CD4-positive, alpha-beta T cell (primary cell): ENCODE data around the gene SLCO2A1. TPM values are rescaled to one million over a fixed set of nuclear protein-coding genes. Genes with fewer than 3 reads are reported as not detected.

Source experiments
- ATAC-seq: fragments of 200-7000 bp; cut with Tn5 transposase; one replicate; pipeline ENCODE4 v1.10.0; 2022; ENCODE audit warnings: mild to moderate bottlenecking; ENCODE audit not compliant: poor library complexity
- CTCF ChIA-PET: fragments of 350-600 bp; sonication (Branson Sonifier 250); formaldehyde crosslinking; loops from one replicate; lab custom pipeline; 2021; ENCODE audit warnings: antibody characterized with exemption, inconsistent platforms; lab: Charles Lee
- POLR2A ChIA-PET: fragments of 350-600 bp; sonication (Branson Sonifier 250); formaldehyde crosslinking; loops from one replicate; lab custom pipeline; 2021; ENCODE audit warnings: antibody characterized with exemption, inconsistent platforms; lab: Charles Lee
- DNase-seq, 14 experiments: peaks; one replicate each; pipeline ENCODE4 v3.0.0-alpha.2; 2013 to 2020; ENCODE audit warnings: mixed read lengths in 2 of 14
- H3K27ac ChIP-seq, 2 donors: one replicate each; pipeline versions ENCODE4 v1.5.1 to v1.7.0; 2013; ENCODE audit warnings: low read length in 2 of 2, low read depth in 1 of 2, mild to moderate bottlenecking in 1 of 2
- H3K27me3 ChIP-seq, 2 experiments: 1 replicate in 1 of 2; 2 replicates in 1 of 2; pipeline versions ENCODE4 v1.6.1 to v1.7.0; 2013; ENCODE audit warnings: low read length in 2 of 2, control low read depth in 1 of 2, mild to moderate bottlenecking in 1 of 2, moderate library complexity in 1 of 2; ENCODE audit not compliant: insufficient read depth in 2 of 2, control insufficient read depth in 1 of 2
- H3K36me3 ChIP-seq: one replicate; pipeline ENCODE4 v1.6.1; 2013; ENCODE audit warnings: low read length, control low read depth; ENCODE audit not compliant: insufficient read depth
- H3K4me1 ChIP-seq: one replicate; pipeline ENCODE4 v1.6.1; 2013; ENCODE audit warnings: low read length, control low read depth; ENCODE audit not compliant: insufficient read depth
- H3K4me3 ChIP-seq: one replicate; pipeline ENCODE4 v1.5.1; 2013; ENCODE audit warnings: mild to moderate bottlenecking, low read length, moderate library complexity
- H3K9me3 ChIP-seq, 2 experiments: 1 replicate in 1 of 2; 2 replicates in 1 of 2; pipeline versions ENCODE4 v1.6.1 to v1.7.0; 2013; ENCODE audit warnings: low read length in 2 of 2, mild to moderate bottlenecking in 2 of 2, control low read depth in 1 of 2, moderate library complexity in 1 of 2; ENCODE audit not compliant: control insufficient read depth in 1 of 2, insufficient read depth in 1 of 2
- H3K27ac Mint-ChIP-seq: one replicate; pipeline ENCODE4 v1.8.0; 2020; ENCODE audit warnings: mixed read lengths
- H3K27me3 Mint-ChIP-seq: one replicate; pipeline ENCODE4 v1.8.0; 2021; ENCODE audit warnings: mixed read lengths
- H3K36me3 Mint-ChIP-seq: one replicate; pipeline ENCODE4 v1.8.0; 2021; ENCODE audit warnings: low read depth, mixed read lengths
- H3K4me1 Mint-ChIP-seq: one replicate; pipeline ENCODE4 v1.8.0; 2021; ENCODE audit warnings: low read depth, mixed read lengths
- H3K4me3 Mint-ChIP-seq: one replicate; pipeline ENCODE4 v1.8.0; 2020; ENCODE audit warnings: mild to moderate bottlenecking, mixed read lengths
- H3K9me3 Mint-ChIP-seq: one replicate; pipeline ENCODE4 v1.8.0; 2020; ENCODE audit warnings: mixed read lengths
- CTCF ChIP-seq: fragments of 200-600 bp; IDR thresholded peaks from one replicate; pipeline ENCODE4 v1.8.0; 2022; ENCODE audit warnings: antibody characterized with exemption, mild to moderate bottlenecking
- intact Hi-C, 2 experiments: fragments of 100-400 bp; cut with DNase I in 1 of 2; cut with micrococcal nuclease in 1 of 2; formaldehyde crosslinking; loops; one replicate each; pipeline versions ENCODE4 v1.15.1 to v1.9.0; 2023 to 2025; cut with DNase I, micrococcal nuclease
- total RNA-seq, 174 experiments: library from RNA in 2 of 174; stranded (reverse) in 2 of 174; gene quantifications; one replicate each; pipeline ENCODE4 v1.2.3 and lab custom pipeline; 2021 to 2026

SLCO2A1 gene
- total RNA-seq, 2 experiments from 2014 or later = not detected

DNA sequence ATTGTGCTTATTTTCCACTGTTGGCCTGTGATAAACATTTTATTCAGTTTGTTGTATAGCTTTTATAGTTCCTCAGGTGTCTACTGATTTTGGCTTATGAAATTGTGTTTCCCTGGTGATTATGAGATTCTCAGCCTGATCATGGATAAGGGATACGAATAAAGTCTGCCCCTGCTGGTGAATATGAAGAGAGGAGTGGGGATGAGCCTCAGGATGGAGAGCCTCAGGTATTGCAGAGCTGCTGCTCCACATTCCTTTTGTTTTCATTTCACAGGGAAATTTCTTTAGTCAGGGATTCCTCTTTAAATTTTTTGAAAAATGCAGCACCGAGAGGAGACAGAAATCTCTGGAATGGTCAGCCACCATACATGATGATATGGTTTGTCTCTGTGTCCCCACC, 119.3 kb downstream of the SLCO2A1 start:
- DNase-seq (no peak), ATAC-seq (no peak)
- no peak overlapping the region for H3K4me3 ChIP-seq
- Mint-ChIP-seq H3K36me3 (no peaks in the 10 kb centered on the region), H3K9me3 (no peaks in the 10 kb centered on the region), H3K27me3 (peaks cover 12% of the 10 kb centered on the region), H3K4me3 (no peak overlapping the region), H3K4me1 (no peaks in the 10 kb centered on the region), H3K27ac (no peak overlapping the region)
- no peaks in the 10 kb centered on the region for H3K4me1 ChIP-seq
- no peaks in the 10 kb centered on the region for H3K9me3 ChIP-seq
- ChIA-PET POLR2A (no interaction called here), CTCF (no interaction called here)
- H3K27me3 ChIP-seq = peaks cover 11 to 15% of the 10 kb centered on the region in 2 experiments
- H3K27ac ChIP-seq = no peak overlapping the region
- TF ChIP-seq CTCF = no peak
- intact Hi-C loops = no loop called here
- H3K36me3 ChIP-seq = no peaks in the 10 kb centered on the region

GRCh38 chr3:133905376-133905775, 124.3 kb downstream of the SLCO2A1 start:
- ATAC-seq (no peak), DNase-seq (no peak)
- Mint-ChIP-seq H3K27ac (no peak overlapping the region), H3K9me3 (no peaks in the 10 kb centered on the region), H3K36me3 (no peaks in the 10 kb centered on the region), H3K4me1 (no peaks in the 10 kb centered on the region), H3K4me3 (no peak overlapping the region), H3K27me3 (peaks cover 5% of the 10 kb centered on the region)
- no peak overlapping the region for H3K27ac ChIP-seq
- no peak overlapping the region for H3K4me3 ChIP-seq
- CTCF ChIA-PET = no interaction called here
- no peaks in the 10 kb centered on the region for H3K4me1 ChIP-seq
- H3K27me3 ChIP-seq = peaks cover 0 to 2% of the 10 kb centered on the region in 2 experiments
- intact Hi-C loops = no loop called here
- POLR2A ChIA-PET = no interaction called here
- no peaks in the 10 kb centered on the region for H3K36me3 ChIP-seq
- no peak for TF ChIP-seq CTCF
- peaks cover 0 to 4% of the 10 kb centered on the region in 2 experiments for H3K9me3 ChIP-seq

DNA sequence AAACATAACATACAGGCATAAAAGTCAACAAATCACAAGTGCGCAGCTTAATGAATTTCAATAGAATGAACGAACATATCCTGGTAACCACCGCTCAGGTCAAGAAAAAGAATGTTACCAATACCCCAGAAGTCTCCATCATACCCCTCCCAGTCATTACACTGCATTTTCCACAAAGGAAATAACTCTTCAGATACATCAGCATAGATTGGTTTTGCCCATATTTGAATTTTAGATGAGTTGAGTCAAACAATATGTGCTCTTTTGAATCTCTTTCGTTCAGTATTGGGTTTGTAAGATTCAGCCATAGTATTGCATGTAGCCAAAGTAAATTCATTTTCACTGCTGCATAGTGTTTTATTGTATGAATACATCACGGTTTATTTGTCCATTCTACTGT, 127.9 kb downstream of the SLCO2A1 start:
- no peak for TF ChIP-seq CTCF
- Histone ChIP-seq H3K27ac (no peak overlapping the region), H3K4me3 (no peak overlapping the region), H3K4me1 (no peaks in the 10 kb centered on the region), H3K9me3 (peaks cover 0 to 4% of the 10 kb centered on the region in 2 experiments), H3K27me3 (peaks cover 4 to 8% of the 10 kb centered on the region in 2 experiments), H3K36me3 (no peaks in the 10 kb centered on the region)
- Mint-ChIP-seq H3K27ac (no peak overlapping the region), H3K27me3 (peaks cover 20% of the 10 kb centered on the region), H3K4me1 (no peaks in the 10 kb centered on the region), H3K9me3 (no peaks in the 10 kb centered on the region), H3K36me3 (no peaks in the 10 kb centered on the region), H3K4me3 (no peak overlapping the region)
- DNase-seq (no peak), ATAC-seq (no peak)
- ChIA-PET POLR2A (no interaction called here), CTCF (no interaction called here)
- intact Hi-C loops = no loop called here
